B cell (primary cell): ENCODE measurements around the gene IKBKE.

Source experiments
- CTCF ChIP-seq: fragments of 200-600 bp; IDR thresholded peaks from one replicate; pipeline ENCODE4 v1.8.0; 2022; ENCODE audit warnings: antibody characterized with exemption, mild to moderate bottlenecking
- EZH2 ChIP-seq: IDR thresholded peaks from 2 replicates; pipeline ENCODE4 v1.6.1; 2012; ENCODE audit warnings: borderline replicate concordance, low read depth, mild to moderate bottlenecking, moderate library complexity, low read length; ENCODE audit not compliant: insufficient read depth, poor library complexity, severe bottlenecking

GRCh38 chr1:206472454-206472853 is 2.2 kb downstream of the IKBKE start:
- no peak for TF ChIP-seq CTCF
- TF ChIP-seq EZH2 = no peak
